Endothelial cell of umbilical vein (primary cell): ENCODE data around the gene NRM. TPM values are rescaled to one million over a fixed set of nuclear protein-coding genes. Genes with fewer than 3 reads are reported as not detected.

Experiments
- BruUV-seq: library from RNA; stranded (reverse); fragments of 400-500 nt; replicated peaks from 2 replicates; lab custom pipeline; 2021; lab: Mats Ljungman, UMichigan
- CTCF ChIA-PET: fragments of 300-600, 350-600 bp; sonication (Branson Sonifier 250); formaldehyde crosslinking; loops from one replicate; lab custom pipeline; 2021; ENCODE audit warnings: antibody characterized with exemption, inconsistent platforms; lab: Charles Lee
- POLR2A ChIA-PET: fragments of 300-600, 350-600 bp; sonication (Branson Sonifier 250); formaldehyde crosslinking; loops from one replicate; lab custom pipeline; 2021; ENCODE audit warnings: antibody characterized with exemption, inconsistent platforms; lab: Charles Lee
- DNase-seq: peaks from one replicate; pipeline ENCODE4 v3.0.0-alpha.2; 2011; ENCODE audit warnings: low read depth, low spot score
- FAIRE-seq: peaks from 2 replicates; lab custom pipeline; 2011; peaks lifted over from hg19 to GRCh38; lab: Jason Lieb, UNC
- H2AFZ ChIP-seq: 2 replicates; pipeline ENCODE4 v1.6.0; 2012; ENCODE audit warnings: low read depth, low read length, control low read depth, inconsistent platforms
- H3K27ac ChIP-seq: 2 replicates; pipeline ENCODE4 v1.5.1; 2011; ENCODE audit warnings: low read depth, mild to moderate bottlenecking, control low read depth, low read length, moderate library complexity; ENCODE audit not compliant: insufficient read depth
- H3K27me3 ChIP-seq, 2 experiments: 2 replicates each; pipeline versions ENCODE4 v1.6.0 to v1.6.1; 2011; ENCODE audit warnings: low read length in 2 of 2, mixed read lengths in 1 of 2; ENCODE audit not compliant: control insufficient read depth in 2 of 2, insufficient read depth in 2 of 2
- H3K36me3 ChIP-seq, 2 experiments: 2 replicates in 1 of 2; 3 replicates in 1 of 2; pipeline ENCODE4 v1.5.1; 2011; ENCODE audit warnings: low read length in 2 of 2, mild to moderate bottlenecking in 1 of 2, moderate library complexity in 1 of 2; ENCODE audit not compliant: control insufficient read depth in 2 of 2, insufficient read depth in 2 of 2; ENCODE audit errors: extremely low read depth in 1 of 2
- H3K4me1 ChIP-seq: 3 replicates; pipeline ENCODE4 v1.5.1; 2011; ENCODE audit warnings: mild to moderate bottlenecking, low read length; ENCODE audit not compliant: control insufficient read depth, insufficient read depth; ENCODE audit errors: extremely low read depth
- H3K4me2 ChIP-seq: 2 replicates; pipeline ENCODE4 v1.6.1; 2011; ENCODE audit warnings: low read length, control low read depth, mixed read lengths; ENCODE audit not compliant: insufficient read depth
- H3K4me3 ChIP-seq, 3 experiments: fragments of 200-600 bp in 1 of 3; sonication (generic), shearing (Covaris generic) in 1 of 3; replicated peaks in 1 of 3; 2 replicates each; pipeline ENCODE4 v1.5.1; 2011 to 2016; ENCODE audit warnings: control low read depth in 3 of 3, low read length in 3 of 3, mild to moderate bottlenecking in 2 of 3, inconsistent platforms in 1 of 3, low read depth in 1 of 3, moderate library complexity in 1 of 3; ENCODE audit not compliant: insufficient read depth in 1 of 3
- H3K79me2 ChIP-seq: 2 replicates; pipeline ENCODE4 v1.6.0; 2012; ENCODE audit warnings: low read length, inconsistent platforms; ENCODE audit not compliant: control insufficient read depth, insufficient read depth
- H3K9ac ChIP-seq: replicated peaks from 2 replicates; pipeline ENCODE3; 2011; ENCODE audit warnings: low read length, control low read depth; ENCODE audit not compliant: insufficient read depth; ENCODE audit errors: extremely low read depth
- H3K9me1 ChIP-seq: replicated peaks from 3 replicates; pipeline ENCODE4 v1.6.0; 2011; ENCODE audit warnings: mild to moderate bottlenecking, low read length; ENCODE audit not compliant: control insufficient read depth, insufficient read depth; ENCODE audit errors: extremely low read depth
- H3K9me3 ChIP-seq: replicated peaks from 2 replicates; pipeline ENCODE4 v1.5.1; 2012; ENCODE audit warnings: low read length, inconsistent platforms; ENCODE audit not compliant: control insufficient read depth, insufficient read depth
- H4K20me1 ChIP-seq: replicated peaks from 2 replicates; pipeline ENCODE3; 2011; ENCODE audit warnings: mild to moderate bottlenecking, low read length; ENCODE audit not compliant: control insufficient read depth, insufficient read depth; ENCODE audit errors: extremely low read depth
- EZH2 ChIP-seq: IDR thresholded peaks from 2 replicates; pipeline ENCODE4 v1.6.1; 2012; ENCODE audit warnings: borderline replicate concordance, low read depth, mild to moderate bottlenecking, moderate library complexity, low read length, inconsistent platforms; ENCODE audit not compliant: severe bottlenecking
- FOS ChIP-seq: IDR thresholded peaks from 2 replicates; pipeline ENCODE4 v1.6.1; 2011; ENCODE audit warnings: mild to moderate bottlenecking, low read length, moderate library complexity, borderline replicate concordance; ENCODE audit not compliant: insufficient read depth
- GATA2 ChIP-seq: IDR thresholded peaks from 2 replicates; pipeline ENCODE4 v1.7.0; 2011; ENCODE audit warnings: low read depth, mild to moderate bottlenecking, moderate library complexity, mixed read lengths, low read length; ENCODE audit not compliant: insufficient read length, insufficient read depth
- JUN ChIP-seq: IDR thresholded peaks from 2 replicates; pipeline ENCODE4 v1.6.1; 2011; ENCODE audit warnings: borderline replicate concordance, low read depth; ENCODE audit not compliant: insufficient read length, insufficient read depth
- MYC ChIP-seq: IDR thresholded peaks from one replicate; pipeline ENCODE4 v1.6.1; 2011; ENCODE audit warnings: mild to moderate bottlenecking, low read depth, low read length
- POLR2A ChIP-seq: IDR thresholded peaks from 2 replicates; pipeline ENCODE4 v1.6.1; 2012; ENCODE audit warnings: low read depth, mild to moderate bottlenecking, control low read depth, low read length
- POLR2AphosphoS5 ChIP-seq: IDR thresholded peaks from 2 replicates; pipeline ENCODE4 v1.6.1; 2012; ENCODE audit warnings: low read depth, mild to moderate bottlenecking, control low read depth, low read length, moderate library complexity; ENCODE audit not compliant: insufficient read depth
- dilution Hi-C: fragments of 300-500 bp; cut with MboI; formaldehyde crosslinking; loops from one replicate; pipeline ENCODE4 v1.15.0; 2019; ENCODE audit warnings: low sequenced_read_pairs; ENCODE audit not compliant: extremely low pct_ligation_motif_present
- intact Hi-C: fragments of 100-400 bp; cut with micrococcal nuclease; formaldehyde crosslinking; loops from one replicate; pipeline ENCODE4 v1.10.0; 2022
- polyA plus RNA-seq, 4 experiments: library from polyadenylated mRNA; depleted of rRNA in 3 of 4; stranded (reverse) in 3 of 4; unstranded in 1 of 4; fragments of >200 nt; gene quantifications; 2 replicates each; pipeline versions ENCODE4 v1.2.1 to v1.2.3, GENCODE V29; 2011 to 2012; ENCODE audit warnings: missing spikeins in 1 of 4
- total RNA-seq: library from RNA; stranded (reverse); gene quantifications from 2 replicates; pipeline ENCODE4 v1.2.3, GENCODE V29; 2021
- TF ChIP-seq, protein P1 (sequence below): IDR thresholded peaks from 2 replicates; pipeline ENCODE4 v1.6.1; 2011; ENCODE audit not compliant: insufficient read depth, insufficient read length
- TF ChIP-seq, protein P2 (sequence below), 2 donors: IDR thresholded peaks; 1 replicate in 1 of 2; 2 replicates in 1 of 2; pipeline ENCODE4 v1.5.1; 2011; ENCODE audit warnings: low read length in 2 of 2, mild to moderate bottlenecking in 2 of 2, moderate library complexity in 2 of 2, control low read depth in 1 of 2, inconsistent platforms in 1 of 2, low read depth in 1 of 2; ENCODE audit not compliant: insufficient read depth in 1 of 2; ENCODE audit errors: extremely low read depth in 1 of 2

NRM gene
- total and polyA plus RNA-seq, 2 donors (not counting 3 experiments of a cell fraction or from before 2014, with no cell fraction given), result 32.2 to 33.8 TPM

DNA sequence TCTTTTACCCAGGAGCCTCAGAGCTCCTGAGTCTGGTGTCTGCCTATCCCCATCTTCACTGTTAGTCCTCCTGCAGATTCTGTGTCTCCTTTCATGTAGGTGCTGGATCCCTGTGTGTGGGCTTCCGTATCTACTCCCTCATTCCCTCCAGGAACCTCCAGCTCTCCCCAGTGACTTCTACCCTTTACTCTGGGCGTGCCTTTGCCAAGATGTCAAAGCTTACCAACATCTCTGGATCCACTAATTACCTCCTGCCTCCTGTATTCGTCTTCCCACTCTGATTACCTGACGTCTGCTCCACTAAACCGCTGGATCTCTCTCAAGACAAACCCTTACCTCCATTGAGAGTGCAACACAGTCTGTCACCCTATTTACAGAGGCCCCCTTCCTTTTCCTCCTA, 46.0 kb downstream of the NRM start:
- Histone ChIP-seq H3K36me3 (peaks cover 2 to 15% of the 10 kb centered on the region in 2 experiments), H3K79me2 (peaks cover 20% of the 10 kb centered on the region), H3K4me2 (no peak overlapping the region), H2AFZ (no peak overlapping the region), H3K27me3 (no peaks in the 10 kb centered on the region), H3K9me1 (no peaks in the 10 kb centered on the region), H3K27ac (no peak overlapping the region), H3K9me3 (no peaks in the 10 kb centered on the region), H4K20me1 (no peaks in the 10 kb centered on the region), H3K4me1 (peaks cover 8% of the 10 kb centered on the region), H3K4me3 (no peak overlapping the region), H3K9ac (no peak overlapping the region)
- no peak for DNase-seq
- dilution Hi-C loops, result no loop called here
- TF ChIP-seq, protein P1, sequence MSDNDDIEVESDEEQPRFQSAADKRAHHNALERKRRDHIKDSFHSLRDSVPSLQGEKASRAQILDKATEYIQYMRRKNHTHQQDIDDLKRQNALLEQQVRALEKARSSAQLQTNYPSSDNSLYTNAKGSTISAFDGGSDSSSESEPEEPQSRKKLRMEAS, result no peak
- FAIRE-seq, result no peak
- ChIA-PET POLR2A (no interaction called here), CTCF (no interaction called here)
- intact Hi-C loops, result no loop called here
- no TSS peak for BruUV-seq

DNA sequence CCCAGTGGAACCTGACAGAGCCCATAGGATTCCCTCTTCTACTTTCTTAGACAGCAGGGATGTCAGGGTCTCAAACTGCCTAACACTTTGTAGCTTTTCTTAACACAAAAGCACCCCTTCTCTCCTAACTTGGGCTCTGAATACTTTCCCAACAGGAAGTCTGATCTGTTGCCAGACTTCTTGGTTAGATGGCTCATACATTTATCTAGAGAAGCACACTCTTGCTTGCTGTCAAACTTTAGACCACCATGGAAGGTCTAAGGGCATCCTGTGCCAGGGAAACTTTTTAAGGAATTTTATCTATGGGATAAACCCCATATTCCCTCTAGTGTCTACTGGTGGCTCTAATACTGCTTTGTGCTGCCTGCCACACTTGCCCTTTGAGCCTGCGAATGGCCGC, 47.1 kb downstream of the NRM start:
- H3K27me3 ChIP-seq, result no peaks in the 10 kb centered on the region
- no peak overlapping the region for H3K4me2 ChIP-seq
- H3K9ac ChIP-seq, result no peak overlapping the region
- H3K9me3 ChIP-seq, result no peaks in the 10 kb centered on the region
- peaks cover 2 to 15% of the 10 kb centered on the region in 2 experiments for H3K36me3 ChIP-seq
- FAIRE-seq, result no peak
- TF ChIP-seq, protein P2, sequence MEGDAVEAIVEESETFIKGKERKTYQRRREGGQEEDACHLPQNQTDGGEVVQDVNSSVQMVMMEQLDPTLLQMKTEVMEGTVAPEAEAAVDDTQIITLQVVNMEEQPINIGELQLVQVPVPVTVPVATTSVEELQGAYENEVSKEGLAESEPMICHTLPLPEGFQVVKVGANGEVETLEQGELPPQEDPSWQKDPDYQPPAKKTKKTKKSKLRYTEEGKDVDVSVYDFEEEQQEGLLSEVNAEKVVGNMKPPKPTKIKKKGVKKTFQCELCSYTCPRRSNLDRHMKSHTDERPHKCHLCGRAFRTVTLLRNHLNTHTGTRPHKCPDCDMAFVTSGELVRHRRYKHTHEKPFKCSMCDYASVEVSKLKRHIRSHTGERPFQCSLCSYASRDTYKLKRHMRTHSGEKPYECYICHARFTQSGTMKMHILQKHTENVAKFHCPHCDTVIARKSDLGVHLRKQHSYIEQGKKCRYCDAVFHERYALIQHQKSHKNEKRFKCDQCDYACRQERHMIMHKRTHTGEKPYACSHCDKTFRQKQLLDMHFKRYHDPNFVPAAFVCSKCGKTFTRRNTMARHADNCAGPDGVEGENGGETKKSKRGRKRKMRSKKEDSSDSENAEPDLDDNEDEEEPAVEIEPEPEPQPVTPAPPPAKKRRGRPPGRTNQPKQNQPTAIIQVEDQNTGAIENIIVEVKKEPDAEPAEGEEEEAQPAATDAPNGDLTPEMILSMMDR (IDR thresholded peaks at IDR 0.05; ENCODE audit: extremely low read depth in 1 of 2, insufficient read depth in 1 of 2, low read depth in 1 of 2, low read length in 2 of 2), result no peak
- no peak for TF ChIP-seq MYC
- TF ChIP-seq, protein P1, result no peak
- no peak for TF ChIP-seq FOS
- TF ChIP-seq EZH2, result no peak
- TF ChIP-seq POLR2AphosphoS5, result no peak
- no peak for TF ChIP-seq JUN
- no peak for TF ChIP-seq GATA2
- TF ChIP-seq POLR2A, result no peak
- dilution Hi-C loops (no loop called here), intact Hi-C loops (no loop called here)
- H3K4me3 ChIP-seq, result no peak overlapping the region
- H3K27ac ChIP-seq, result no peak overlapping the region
- no TSS peak for BruUV-seq
- peaks cover 8% of the 10 kb centered on the region for H3K4me1 ChIP-seq
- no peaks in the 10 kb centered on the region for H4K20me1 ChIP-seq
- no peak overlapping the region for H2AFZ ChIP-seq
- H3K9me1 ChIP-seq, result no peaks in the 10 kb centered on the region
- CTCF ChIA-PET, result no interaction called here
- peaks cover 17% of the 10 kb centered on the region for H3K79me2 ChIP-seq
- POLR2A ChIA-PET, result no interaction called here
- no peak for DNase-seq
